GM19238 (cell line): ENCODE measurements around the gene KHNYN.
A peak's percentile ranks its signal among the peaks of the same experiment; 100 is the strongest.

Source experiments
- DNase-seq: peaks from one replicate; pipeline ENCODE4 v3.0.0; 2011; ENCODE audit warnings: low spot score; ENCODE audit not compliant: insufficient read length

KHNYN gene

GRCh38 chr14:24422261-24422660, 7.5 kb upstream of the KHNYN start:
- no peak for DNase-seq

GRCh38 chr14:24422694-24423601, 6.8 kb upstream of the KHNYN start:
- DNase-seq: no peak

GRCh38 chr14:24425704-24426103, 4.0 kb upstream of the KHNYN start:
- no peak for DNase-seq

- DNase-seq: no peak
These were observed 3.4 kb upstream of the KHNYN start for GRCh38 chr14:24426150-24426911.

- DNase-seq: no peak
These were observed 2.7 kb upstream of the KHNYN start for GRCh38 chr14:24426912-24427536.

GRCh38 chr14:24427537-24428508, 1.9 kb upstream of the KHNYN start:
- no peak for DNase-seq

- no peak for DNase-seq
These were observed 943 bp upstream of the KHNYN start for GRCh38 chr14:24428628-24429394.

GRCh38 chr14:24430143-24430681, 458 bp downstream of the KHNYN start:
- DNase-seq: peak; percentile 80

GRCh38 chr14:24430682-24431568, 1.2 kb downstream of the KHNYN start:
- peak; percentile 42 for DNase-seq

GRCh38 chr14:24431569-24432258, 2.0 kb downstream of the KHNYN start:
- DNase-seq: peak; percentile 91

GRCh38 chr14:24432259-24433131, 2.7 kb downstream of the KHNYN start:
- DNase-seq: no peak

- DNase-seq: no peak
These were observed 4.3 kb downstream of the KHNYN start for GRCh38 chr14:24434036-24434435.

GRCh38 chr14:24434676-24435075, 4.9 kb downstream of the KHNYN start:
- no peak for DNase-seq

GRCh38 chr14:24435192-24435810, 5.5 kb downstream of the KHNYN start:
- DNase-seq: no peak

- no peak for DNase-seq
These were observed 6.2 kb downstream of the KHNYN start for GRCh38 chr14:24435998-24436354.

GRCh38 chr14:24436355-24437019, 6.7 kb downstream of the KHNYN start:
- peak; percentile 56 for DNase-seq
